GM23338 (cell line): Measurements from ENCODE around the gene DHPS. TPM values are rescaled to one million over a fixed set of nuclear protein-coding genes. Genes with fewer than 3 reads are reported as not detected.

Experiments
- ATAC-seq: fragments of 200-7000 bp; cut with Tn5 transposase; 3 replicates; pipeline ENCODE4 v1.9.1; 2020
- DNase-seq: peaks from one replicate; pipeline ENCODE4 v3.0.0-alpha.2; 2015; ENCODE audit warnings: low spot score
- H2AFZ ChIP-seq: fragments of 200-600 bp; sonication (generic); 2 replicates; pipeline ENCODE4 v1.8.0; 2016; ENCODE audit warnings: antibody characterized with exemption, mild to moderate bottlenecking, moderate library complexity
- H3F3A ChIP-seq: fragments of 200-600 bp; sonication (generic); replicated peaks from 2 replicates; pipeline ENCODE4 v1.8.0; 2017; ENCODE audit warnings: antibody characterized with exemption, mixed run types, low read depth
- H3K27ac ChIP-seq: fragments of 200-600 bp; sonication (generic); 2 replicates; pipeline ENCODE4 v1.6.1; 2016; ENCODE audit warnings: low read depth
- H3K27me3 ChIP-seq: fragments of 200-600 bp; sonication (generic); 2 replicates; pipeline ENCODE4 v1.8.0; 2016; ENCODE audit warnings: mild to moderate bottlenecking, mixed run types, moderate library complexity; ENCODE audit not compliant: insufficient read depth
- H3K36me3 ChIP-seq: fragments of 200-600 bp; sonication (generic); 2 replicates; pipeline ENCODE4 v1.8.0; 2016; ENCODE audit warnings: mild to moderate bottlenecking; ENCODE audit not compliant: insufficient read depth
- H3K4me1 ChIP-seq: fragments of 200-600 bp; sonication (generic); 2 replicates; pipeline ENCODE4 v1.8.0; 2016; ENCODE audit warnings: mild to moderate bottlenecking, moderate library complexity; ENCODE audit not compliant: insufficient read depth
- H3K4me2 ChIP-seq: fragments of 200-600 bp; sonication (generic); 2 replicates; pipeline ENCODE4 v1.7.1; 2017; ENCODE audit warnings: mixed run types
- H3K4me3 ChIP-seq: fragments of 200-600 bp; sonication (generic); 2 replicates; pipeline ENCODE4 v1.6.1; 2016; ENCODE audit warnings: mixed run types
- H3K79me2 ChIP-seq: fragments of 200-600 bp; sonication (generic); replicated peaks from 2 replicates; pipeline ENCODE4 v1.8.0; 2017; ENCODE audit warnings: mild to moderate bottlenecking; ENCODE audit not compliant: insufficient read depth
- H3K9me2 ChIP-seq: fragments of 200-600 bp; sonication (generic); 2 replicates; pipeline ENCODE4 v1.8.0; 2017; ENCODE audit not compliant: insufficient read depth
- H4K20me1 ChIP-seq: fragments of 200-600 bp; sonication (generic); replicated peaks from 2 replicates; pipeline ENCODE4 v1.8.0; 2017; ENCODE audit warnings: mild to moderate bottlenecking; ENCODE audit not compliant: insufficient read depth
- H3K27ac Mint-ChIP-seq: 2 replicates; pipeline ENCODE4 v1.8.0; 2020; ENCODE audit warnings: inconsistent platforms, mild to moderate bottlenecking, moderate library complexity, mixed read lengths
- H3K27me3 Mint-ChIP-seq: 3 replicates; pipeline ENCODE4 v1.8.0; 2022; ENCODE audit warnings: low read depth, mild to moderate bottlenecking, moderate library complexity, mixed read lengths, inconsistent platforms; ENCODE audit not compliant: insufficient read depth, poor library complexity
- H3K36me3 Mint-ChIP-seq: 3 replicates; pipeline ENCODE4 v1.8.0; 2021; ENCODE audit warnings: low read depth, mild to moderate bottlenecking, inconsistent platforms, moderate library complexity, mixed read lengths
- H3K4me1 Mint-ChIP-seq: 3 replicates; pipeline ENCODE4 v1.8.0; 2020; ENCODE audit warnings: mild to moderate bottlenecking, inconsistent platforms, mixed read lengths
- H3K4me3 Mint-ChIP-seq: 3 replicates; pipeline ENCODE4 v1.8.0; 2021; ENCODE audit warnings: moderate library complexity, mild to moderate bottlenecking, inconsistent platforms, mixed read lengths
- H3K9me3 Mint-ChIP-seq: 3 replicates; pipeline ENCODE4 v1.8.0; 2020; ENCODE audit warnings: moderate library complexity, mild to moderate bottlenecking, inconsistent platforms, mixed read lengths
- CREB1 ChIP-seq: fragments of 250-450 bp; sonication (Bioruptor Pico); IDR thresholded peaks from 2 replicates; pipeline ENCODE4 v1.5.0; 2020; ENCODE audit warnings: low read depth, mild to moderate bottlenecking, moderate library complexity
- CTCF ChIP-seq, 2 experiments: fragments of 200-600 bp in 1 of 2; sonication (generic) in 1 of 2; conservative IDR thresholded peaks; 2 replicates each; pipeline versions ENCODE4 v1.5.1 to v1.6.1; 2016 to 2017; ENCODE audit warnings: antibody characterized with exemption in 2 of 2, low read depth in 2 of 2, mild to moderate bottlenecking in 2 of 2, moderate library complexity in 1 of 2
- ETS1 ChIP-seq: IDR thresholded peaks from 2 replicates; pipeline ENCODE4 v1.6.1; 2016; ENCODE audit warnings: antibody characterized with exemption
- EZH2 ChIP-seq: fragments of 200-600 bp; sonication (generic); IDR thresholded peaks from one replicate; pipeline ENCODE4 v1.8.0; 2017; ENCODE audit warnings: antibody characterized with exemption, mild to moderate bottlenecking, low read depth; ENCODE audit not compliant: unreplicated experiment
- JUNB ChIP-seq: IDR thresholded peaks from one replicate; pipeline ENCODE4 v1.6.1; 2016; ENCODE audit warnings: antibody characterized with exemption; ENCODE audit not compliant: unreplicated experiment
- NANOG ChIP-seq: IDR thresholded peaks from 2 replicates; pipeline ENCODE4 v1.6.1; 2016; ENCODE audit warnings: antibody characterized with exemption, borderline replicate concordance
- REST ChIP-seq: IDR thresholded peaks from one replicate; pipeline ENCODE4 v1.6.1; 2018; ENCODE audit warnings: antibody characterized with exemption; ENCODE audit not compliant: unreplicated experiment
- ZNF331 ChIP-seq: fragments of 250-450 bp; sonication (Bioruptor Pico); IDR thresholded peaks from 2 replicates; pipeline ENCODE4 v1.5.0; 2020; ENCODE audit warnings: low read depth, mild to moderate bottlenecking, moderate library complexity
- ZNF462 ChIP-seq: fragments of 250-450 bp; sonication (Bioruptor Pico); IDR thresholded peaks from 2 replicates; pipeline ENCODE4 v1.5.0; 2020; ENCODE audit warnings: mild to moderate bottlenecking, moderate library complexity
- polyA plus RNA-seq: library from polyadenylated mRNA; unstranded; fragments of >200 nt; fragmentation: Nextera tagmentation; extraction: Ambion mirVana; gene quantifications from 2 replicates; pipeline ENCODE4 v1.2.1, GENCODE V29; 2016
- total RNA-seq: library from RNA; depleted of rRNA; stranded (reverse); fragments of >200 nt; shearing (Covaris generic); gene quantifications from 2 replicates; pipeline ENCODE4 v1.2.3, GENCODE V29; 2014

DHPS gene
- total and polyA plus RNA-seq, 2 experiments from 2014 or later, result 85.4 to 126 TPM

GRCh38 chr19:12655546-12655945 is 26.1 kb downstream of the DHPS start:
- H3K4me1 ChIP-seq, result no peaks in the 10 kb centered on the region
- Mint-ChIP-seq H3K36me3 (peaks cover 55% of the 10 kb centered on the region), H3K9me3 (no peaks in the 10 kb centered on the region), H3K4me1 (peaks cover 6% of the 10 kb centered on the region; the same call in 2 of the 3 replicates), H3K27ac (no peak overlapping the region), H3K27me3 (peaks cover 4% of the 10 kb centered on the region), H3K4me3 (peak overlapping the region; percentile 5; the same call in 1 of the 3 replicates)
- peaks cover 7% of the 10 kb centered on the region; the same call in 1 of the 2 replicates for H3K36me3 ChIP-seq
- no peak for TF ChIP-seq NANOG
- no peaks in the 10 kb centered on the region for H4K20me1 ChIP-seq
- DNase-seq (no peak), ATAC-seq (no peak)
- peaks cover 13% of the 10 kb centered on the region for H3F3A ChIP-seq
- H2AFZ ChIP-seq, result no peak overlapping the region
- H3K79me2 ChIP-seq, result no peaks in the 10 kb centered on the region
- H3K4me3 ChIP-seq, result no peak overlapping the region
- H3K4me2 ChIP-seq, result no peak overlapping the region
- no peaks in the 10 kb centered on the region for H3K27me3 ChIP-seq
- H3K27ac ChIP-seq, result no peak overlapping the region
- no peaks in the 10 kb centered on the region for H3K9me2 ChIP-seq

- Histone ChIP-seq H3K27me3 (no peaks in the 10 kb centered on the region), H2AFZ (no peak overlapping the region), H3K36me3 (peaks cover 7% of the 10 kb centered on the region; the same call in 1 of the 2 replicates), H3K27ac (no peak overlapping the region), H4K20me1 (no peaks in the 10 kb centered on the region), H3K4me2 (no peak overlapping the region), H3F3A (peaks cover 14% of the 10 kb centered on the region), H3K4me3 (no peak overlapping the region), H3K4me1 (no peaks in the 10 kb centered on the region), H3K79me2 (no peaks in the 10 kb centered on the region), H3K9me2 (no peaks in the 10 kb centered on the region)
- Mint-ChIP-seq H3K9me3 (peaks cover 8% of the 10 kb centered on the region; the same call in 2 of the 3 replicates), H3K4me3 (no peak overlapping the region), H3K27me3 (peaks cover 11% of the 10 kb centered on the region), H3K27ac (no peak overlapping the region), H3K4me1 (peaks cover 5% of the 10 kb centered on the region), H3K36me3 (peaks cover 44% of the 10 kb centered on the region)
- DNase-seq (no peak), ATAC-seq (no peak)
- no peak for TF ChIP-seq ETS1
- no peak for TF ChIP-seq CREB1
- no peak for TF ChIP-seq REST
- no peak for TF ChIP-seq CTCF (conservative IDR thresholded peaks at IDR 0.05; ENCODE audit: low read depth in 2 of 2)
- no peak for TF ChIP-seq NANOG
- TF ChIP-seq ZNF462 (CRISPR knock-in tag), result no peak
- TF ChIP-seq EZH2, result no peak
- no peak for TF ChIP-seq ZNF331 (CRISPR knock-in tag)
- TF ChIP-seq JUNB, result no peak
Observed at GRCh38 chr19:12652219-12652618, 29.5 kb downstream of the DHPS start.
